Mesenchymal stem cell (in vitro differentiated cells and primary cell): ENCODE data around the gene LDB2.

Experiments
- DNase-seq: peaks from one replicate; pipeline ENCODE4 v3.0.0-alpha.2; 2013
- H2AFZ ChIP-seq: one replicate; pipeline ENCODE4 v1.6.1; 2013; ENCODE audit warnings: low read depth, mild to moderate bottlenecking, control low read depth, inconsistent platforms, low read length, moderate library complexity
- H2AK5ac ChIP-seq: 2 replicates; pipeline ENCODE4 v1.6.1; 2013; ENCODE audit warnings: low read length, moderate library complexity, mild to moderate bottlenecking, inconsistent platforms; ENCODE audit not compliant: severe bottlenecking
- H2BK120ac ChIP-seq: one replicate; pipeline ENCODE4 v1.6.1; 2013; ENCODE audit warnings: low read depth, mild to moderate bottlenecking, inconsistent platforms, low read length, moderate library complexity
- H2BK12ac ChIP-seq, 2 experiments: one replicate each; pipeline ENCODE4 v1.6.1; 2013; ENCODE audit warnings: inconsistent platforms in 2 of 2, low read length in 2 of 2, mild to moderate bottlenecking in 2 of 2, moderate library complexity in 2 of 2, control low read depth in 1 of 2
- H2BK15ac ChIP-seq: one replicate; pipeline ENCODE4 v1.6.1; 2013; ENCODE audit warnings: mild to moderate bottlenecking, low read depth, inconsistent platforms; ENCODE audit not compliant: poor library complexity, severe bottlenecking
- H2BK5ac ChIP-seq: 2 replicates; pipeline ENCODE4 v1.6.1; 2013; ENCODE audit warnings: low read depth, mild to moderate bottlenecking, low read length, control low read depth, inconsistent platforms; ENCODE audit not compliant: poor library complexity, severe bottlenecking
- H3K14ac ChIP-seq, 2 experiments: one replicate each; pipeline ENCODE4 v1.6.1; 2013; ENCODE audit warnings: inconsistent platforms in 2 of 2, low read length in 2 of 2, control low read depth in 1 of 2, mild to moderate bottlenecking in 1 of 2, moderate library complexity in 1 of 2
- H3K18ac ChIP-seq, 2 experiments: one replicate each; pipeline ENCODE4 v1.6.1; 2013; ENCODE audit warnings: inconsistent platforms in 2 of 2, low read length in 2 of 2, control low read depth in 1 of 2, low read depth in 1 of 2, mild to moderate bottlenecking in 1 of 2
- H3K23ac ChIP-seq, 2 experiments: one replicate each; pipeline ENCODE4 v1.6.1; 2013; ENCODE audit warnings: inconsistent platforms in 2 of 2, low read length in 2 of 2, mild to moderate bottlenecking in 2 of 2, moderate library complexity in 2 of 2, control low read depth in 1 of 2
- H3K27ac ChIP-seq: 2 replicates; pipeline ENCODE4 v1.5.1; 2013; ENCODE audit warnings: mild to moderate bottlenecking, moderate library complexity, low read length, control low read depth, inconsistent platforms; ENCODE audit not compliant: poor library complexity, severe bottlenecking
- H3K27me3 ChIP-seq, 2 experiments: 2 replicates each; pipeline versions ENCODE4 v1.6.1 to v1.7.0; 2013; ENCODE audit warnings: low read length in 2 of 2, mild to moderate bottlenecking in 2 of 2, moderate library complexity in 2 of 2, control low read depth in 1 of 2, inconsistent platforms in 1 of 2; ENCODE audit not compliant: control insufficient read depth in 1 of 2, insufficient read depth in 1 of 2
- H3K36me3 ChIP-seq, 2 experiments: 2 replicates each; pipeline versions ENCODE4 v1.6.1 to v1.7.0; 2013; ENCODE audit warnings: low read length in 2 of 2, control low read depth in 1 of 2, inconsistent platforms in 1 of 2, low read depth in 1 of 2, mild to moderate bottlenecking in 1 of 2; ENCODE audit not compliant: insufficient read depth in 2 of 2, control insufficient read depth in 1 of 2
- H3K4ac ChIP-seq, 2 experiments: one replicate each; pipeline ENCODE4 v1.6.1; 2013; ENCODE audit warnings: inconsistent platforms in 2 of 2, low read length in 2 of 2, mild to moderate bottlenecking in 2 of 2, moderate library complexity in 2 of 2, control low read depth in 1 of 2, low read depth in 1 of 2
- H3K4me1 ChIP-seq: 2 replicates; pipeline ENCODE4 v1.6.1; 2013; ENCODE audit warnings: low read depth, low read length, control low read depth; ENCODE audit not compliant: control insufficient read depth, insufficient read depth
- H3K4me2 ChIP-seq: 2 replicates; pipeline ENCODE4 v1.6.1; 2013; ENCODE audit warnings: low read length, mild to moderate bottlenecking, inconsistent platforms; ENCODE audit not compliant: poor library complexity, severe bottlenecking
- H3K4me3 ChIP-seq, 2 experiments: 2 replicates each; pipeline versions ENCODE4 v1.5.1 to v1.7.0; 2013; ENCODE audit warnings: low read length in 2 of 2, mild to moderate bottlenecking in 2 of 2, control low read depth in 1 of 2, low read depth in 1 of 2; ENCODE audit not compliant: insufficient read depth in 1 of 2
- H3K79me1 ChIP-seq: replicated peaks from 2 replicates; pipeline ENCODE4 v1.6.1; 2013; ENCODE audit warnings: mild to moderate bottlenecking, control low read depth, low read length, inconsistent platforms; ENCODE audit not compliant: poor library complexity, severe bottlenecking
- H3K9ac ChIP-seq: 2 replicates; pipeline ENCODE4 v1.7.0; 2013; ENCODE audit warnings: mild to moderate bottlenecking, low read length, moderate library complexity
- H3K9me3 ChIP-seq: 2 replicates; pipeline ENCODE4 v1.7.0; 2013; ENCODE audit warnings: mild to moderate bottlenecking, low read length; ENCODE audit not compliant: control insufficient read depth
- H4K8ac ChIP-seq: one replicate; pipeline ENCODE4 v1.6.1; 2013; ENCODE audit warnings: inconsistent platforms, mild to moderate bottlenecking, low read length, moderate library complexity
- H4K91ac ChIP-seq: one replicate; pipeline ENCODE4 v1.6.1; 2013; ENCODE audit warnings: mild to moderate bottlenecking, low read length, inconsistent platforms
- WGBS: methylation state at CpG from one replicate; pipeline ENCODE4 v1.1.7; 2013; ENCODE audit warnings: mixed read lengths; 5-methylcytosine and 5-hydroxymethylcytosine counted together

Gene LDB2

GRCh38 chr4:16710198-16710597 is 188.2 kb downstream of the LDB2 start:
- H3K36me3 ChIP-seq: no peaks in the 10 kb centered on the region
- no peak overlapping the region for H4K91ac ChIP-seq
- no peak for DNase-seq
- H3K9ac ChIP-seq: no peak overlapping the region
- H3K18ac ChIP-seq: no peak overlapping the region
- H2AFZ ChIP-seq: no peak overlapping the region
- no peak overlapping the region for H2BK15ac ChIP-seq
- H3K79me1 ChIP-seq: no peaks in the 10 kb centered on the region
- H2BK120ac ChIP-seq: no peak overlapping the region
- no peaks in the 10 kb centered on the region for H3K27me3 ChIP-seq
- no peak overlapping the region for H2BK5ac ChIP-seq
- H3K4me1 ChIP-seq: no peaks in the 10 kb centered on the region
- no peaks in the 10 kb centered on the region for H3K9me3 ChIP-seq
- 92% methylated on average over 3 of the region's 3 CpGs for WGBS
- H3K4ac ChIP-seq: no peak overlapping the region
- H3K4me2 ChIP-seq: no peak overlapping the region
- H3K14ac ChIP-seq: no peak overlapping the region
- H3K4me3 ChIP-seq: no peak overlapping the region
- no peak overlapping the region for H3K27ac ChIP-seq
- no peak overlapping the region for H4K8ac ChIP-seq
- no peak overlapping the region for H3K23ac ChIP-seq
- H2AK5ac ChIP-seq: no peak overlapping the region
- no peak overlapping the region for H2BK12ac ChIP-seq

- Histone ChIP-seq H3K9ac (no peak overlapping the region), H3K4me1 (no peaks in the 10 kb centered on the region), H2AFZ (no peak overlapping the region), H3K9me3 (no peaks in the 10 kb centered on the region), H2BK15ac (no peak overlapping the region), H2BK12ac (no peak overlapping the region), H4K8ac (no peak overlapping the region), H3K79me1 (no peaks in the 10 kb centered on the region), H4K91ac (no peak overlapping the region), H3K4me2 (no peak overlapping the region), H3K27ac (no peak overlapping the region), H2AK5ac (no peak overlapping the region), H3K4me3 (no peak overlapping the region), H3K23ac (no peak overlapping the region), H2BK120ac (no peak overlapping the region), H3K14ac (no peak overlapping the region), H3K36me3 (peaks cover 0 to 4% of the 10 kb centered on the region in 2 experiments), H3K4ac (no peak overlapping the region), H3K18ac (no peak overlapping the region), H3K27me3 (no peaks in the 10 kb centered on the region), H2BK5ac (no peak overlapping the region)
- no peak for DNase-seq
- 99% methylated on average over 4 of the region's 4 CpGs for WGBS
Observed at GRCh38 chr4:16707874-16708273, 190.6 kb downstream of the LDB2 start.

- H2BK120ac ChIP-seq: no peak overlapping the region
- no peak overlapping the region for H3K23ac ChIP-seq
- no peaks in the 10 kb centered on the region for H3K27me3 ChIP-seq
- no peak overlapping the region for H2BK12ac ChIP-seq
- WGBS: 95% methylated on average over 6 of the region's 6 CpGs
- no peak overlapping the region for H4K8ac ChIP-seq
- no peak overlapping the region for H3K4ac ChIP-seq
- H2BK15ac ChIP-seq: no peak overlapping the region
- no peak overlapping the region for H3K27ac ChIP-seq
- no peak overlapping the region for H3K4me2 ChIP-seq
- DNase-seq: no peak
- H3K14ac ChIP-seq: no peak overlapping the region
- peaks cover 0 to 19% of the 10 kb centered on the region in 2 experiments for H3K36me3 ChIP-seq
- no peak overlapping the region for H3K4me3 ChIP-seq
- no peak overlapping the region for H3K9ac ChIP-seq
- no peak overlapping the region for H2AFZ ChIP-seq
- no peak overlapping the region for H3K18ac ChIP-seq
- no peaks in the 10 kb centered on the region for H3K4me1 ChIP-seq
- H2BK5ac ChIP-seq: no peak overlapping the region
- no peaks in the 10 kb centered on the region for H3K79me1 ChIP-seq
- no peak overlapping the region for H2AK5ac ChIP-seq
- H3K9me3 ChIP-seq: no peaks in the 10 kb centered on the region
- no peak overlapping the region for H4K91ac ChIP-seq
Observed at GRCh38 chr4:16706251-16706650, 192.2 kb downstream of the LDB2 start.

GRCh38 chr4:16705341-16705740 is 193.1 kb downstream of the LDB2 start:
- Histone ChIP-seq H2AK5ac (no peak overlapping the region), H3K27ac (no peak overlapping the region), H4K8ac (no peak overlapping the region), H3K4me3 (no peak overlapping the region), H3K4me1 (no peaks in the 10 kb centered on the region), H4K91ac (no peak overlapping the region), H3K18ac (no peak overlapping the region), H3K9me3 (no peaks in the 10 kb centered on the region), H3K4ac (no peak overlapping the region), H3K36me3 (peaks cover 0 to 19% of the 10 kb centered on the region in 2 experiments), H3K4me2 (peak overlapping the region; percentile 3), H3K79me1 (no peaks in the 10 kb centered on the region), H2BK5ac (no peak overlapping the region), H2BK15ac (no peak overlapping the region), H3K27me3 (no peaks in the 10 kb centered on the region), H3K23ac (no peak overlapping the region), H2AFZ (no peak overlapping the region), H3K9ac (no peak overlapping the region), H2BK12ac (no peak overlapping the region), H3K14ac (no peak overlapping the region), H2BK120ac (no peak overlapping the region)
- no peak for DNase-seq
- WGBS: 90% methylated on average over 2 of the region's 3 CpGs
